Kidney (tissue), 14 donors: ENCODE data around the gene TERT. TPM values are rescaled to one million over a fixed set of nuclear protein-coding genes. Genes with fewer than 3 reads are reported as not detected.

Experiments
- DNase-seq, 5 donors: peaks; one replicate each; pipeline ENCODE4 v3.0.0-alpha.2; 2013 to 2020
- FAIRE-seq: peaks from 2 replicates; lab custom pipeline; 2012; peaks lifted over from hg19 to GRCh38; lab: Jason Lieb, UNC
- H3K27ac ChIP-seq, 2 donors: one replicate each; pipeline ENCODE4 v1.7.0; 2013; ENCODE audit warnings: low read depth in 2 of 2, low read length in 2 of 2, inconsistent platforms in 1 of 2
- H3K27me3 ChIP-seq: one replicate; pipeline ENCODE4 v1.7.1; 2013; ENCODE audit warnings: low read length, inconsistent platforms; ENCODE audit not compliant: control insufficient read depth, insufficient read depth
- H3K36me3 ChIP-seq, 3 donors: one replicate each; pipeline versions ENCODE4 v1.7.0 to v1.7.1; 2013; ENCODE audit warnings: low read length in 3 of 3, control low read depth in 1 of 3, inconsistent platforms in 1 of 3; ENCODE audit not compliant: insufficient read depth in 3 of 3, control insufficient read depth in 2 of 3
- H3K4me1 ChIP-seq, 3 donors: one replicate each; pipeline versions ENCODE4 v1.7.0 to v1.7.1; 2013; ENCODE audit warnings: low read length in 3 of 3, inconsistent platforms in 1 of 3, low read depth in 1 of 3; ENCODE audit not compliant: control insufficient read depth in 2 of 3, insufficient read depth in 2 of 3
- H3K4me3 ChIP-seq, 3 donors: one replicate each; pipeline versions ENCODE4 v1.7.0 to v1.8.1; 2013; ENCODE audit warnings: low read length in 3 of 3, control low read depth in 1 of 3, inconsistent platforms in 1 of 3
- H3K9ac ChIP-seq, 3 donors: one replicate each; pipeline versions ENCODE4 v1.7.0 to v1.7.1; 2013; ENCODE audit warnings: low read length in 3 of 3, control low read depth in 1 of 3, inconsistent platforms in 1 of 3
- H3K9me3 ChIP-seq, 3 donors: one replicate each; pipeline versions ENCODE4 v1.7.0 to v1.7.1; 2013; ENCODE audit warnings: low read length in 3 of 3, control low read depth in 1 of 3, inconsistent platforms in 1 of 3; ENCODE audit not compliant: control insufficient read depth in 2 of 3, insufficient read depth in 1 of 3
- CTCF ChIP-seq: IDR thresholded peaks from 3 replicates; pipeline ENCODE4 v1.5.1; 2012; ENCODE audit warnings: mild to moderate bottlenecking, moderate library complexity, borderline replicate concordance; ENCODE audit not compliant: insufficient read depth; ENCODE audit errors: extremely low read depth
- intact Hi-C: fragments of 100-400 bp; cut with DNase I; formaldehyde crosslinking; loops from one replicate; pipeline ENCODE4 v1.11.1; 2022
- polyA plus RNA-seq: library from polyadenylated mRNA; stranded (reverse); fragments of 350-450 nt; fragmentation: Illumina TruSeq; extraction: RNeasy Lipid Tissue Mini Kit (QIAGEN cat#74804); gene quantifications from one replicate; pipeline ENCODE4 v1.2.3, GENCODE V29; 2014; ENCODE audit warnings: low read depth, low replicate concordance; ENCODE audit not compliant: insufficient read depth
- total RNA-seq: library from RNA; stranded (reverse); fragmentation: NEBNext Ultra II Directional; extraction: Animal tissue kit (Norgen Biotek cat#: 25700); gene quantifications from one replicate; pipeline ENCODE4 v1.2.1, GENCODE V29; 2021
- donor health status: control.
- donor health status: control.
- donor health status: control.
- donor health status: control.
- donor health status: control.
- donor health status: DM: yes; HTN: yes; CAD: no.
- donor health status: Normal renal cell carcinoma (clear cell type).

TERT gene
- total and polyA plus RNA-seq, 2 donors from 2014 or later: 0.91 TPM; not detected in 1

DNA sequence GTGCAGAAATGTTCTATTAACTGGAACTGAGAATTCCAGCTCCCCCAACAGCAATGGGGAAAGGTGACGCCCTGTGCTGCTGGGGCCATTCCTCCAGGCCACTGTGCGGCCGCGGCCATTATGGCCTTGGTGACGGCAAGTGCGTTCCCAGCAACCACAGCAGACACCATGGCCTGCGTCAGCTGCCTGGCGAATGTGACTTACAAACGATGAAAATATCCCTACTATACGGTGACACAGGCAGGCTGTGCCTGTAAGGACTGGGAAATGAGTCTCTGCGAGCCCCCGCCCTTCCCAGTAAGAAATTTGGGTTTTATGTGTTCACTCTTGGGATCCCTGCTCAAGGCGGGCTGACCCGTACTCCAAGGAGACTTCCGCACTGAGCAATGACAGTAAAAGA is 29.4 kb upstream of the TERT start:
- H3K36me3 ChIP-seq: peaks cover 0 to 51% (median 30%) of the 10 kb centered on the region in 3 donors
- TF ChIP-seq CTCF: no peak

DNA sequence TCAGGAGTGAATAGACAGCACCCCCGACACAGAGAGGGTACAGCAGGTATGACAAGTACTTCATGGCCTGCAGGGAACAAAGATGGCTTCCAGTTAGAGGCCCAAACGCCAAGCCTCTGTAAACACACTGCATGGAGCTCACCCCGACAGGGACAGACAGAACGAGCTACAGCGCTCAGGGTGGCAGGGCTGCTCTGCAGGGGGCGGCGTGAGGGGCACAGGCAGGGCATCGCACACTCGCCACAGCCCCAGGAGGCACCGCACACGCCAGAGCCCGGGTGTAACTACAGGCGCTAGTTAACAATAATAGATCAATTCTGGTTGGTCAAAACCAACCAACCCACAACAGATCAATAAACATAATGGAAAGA is 28.9 kb upstream of the TERT start:
- H3K36me3 ChIP-seq: peaks cover 0 to 53% (median 31%) of the 10 kb centered on the region in 3 donors
- peak in 1 of 5 donors; percentile 38 for DNase-seq

More for the DNA sequence above, 29.4 kb upstream of the TERT start:
- FAIRE-seq: no peak
- Histone ChIP-seq H3K4me3 (no peak overlapping the region), H3K27me3 (no peaks in the 10 kb centered on the region), H3K27ac (no peak overlapping the region), H3K9ac (no peak overlapping the region), H3K9me3 (no peaks in the 10 kb centered on the region), H3K4me1 (no peaks in the 10 kb centered on the region)
- peak in 1 of 5 donors; percentile 26 for DNase-seq
- intact Hi-C loops: no loop called here

DNA sequence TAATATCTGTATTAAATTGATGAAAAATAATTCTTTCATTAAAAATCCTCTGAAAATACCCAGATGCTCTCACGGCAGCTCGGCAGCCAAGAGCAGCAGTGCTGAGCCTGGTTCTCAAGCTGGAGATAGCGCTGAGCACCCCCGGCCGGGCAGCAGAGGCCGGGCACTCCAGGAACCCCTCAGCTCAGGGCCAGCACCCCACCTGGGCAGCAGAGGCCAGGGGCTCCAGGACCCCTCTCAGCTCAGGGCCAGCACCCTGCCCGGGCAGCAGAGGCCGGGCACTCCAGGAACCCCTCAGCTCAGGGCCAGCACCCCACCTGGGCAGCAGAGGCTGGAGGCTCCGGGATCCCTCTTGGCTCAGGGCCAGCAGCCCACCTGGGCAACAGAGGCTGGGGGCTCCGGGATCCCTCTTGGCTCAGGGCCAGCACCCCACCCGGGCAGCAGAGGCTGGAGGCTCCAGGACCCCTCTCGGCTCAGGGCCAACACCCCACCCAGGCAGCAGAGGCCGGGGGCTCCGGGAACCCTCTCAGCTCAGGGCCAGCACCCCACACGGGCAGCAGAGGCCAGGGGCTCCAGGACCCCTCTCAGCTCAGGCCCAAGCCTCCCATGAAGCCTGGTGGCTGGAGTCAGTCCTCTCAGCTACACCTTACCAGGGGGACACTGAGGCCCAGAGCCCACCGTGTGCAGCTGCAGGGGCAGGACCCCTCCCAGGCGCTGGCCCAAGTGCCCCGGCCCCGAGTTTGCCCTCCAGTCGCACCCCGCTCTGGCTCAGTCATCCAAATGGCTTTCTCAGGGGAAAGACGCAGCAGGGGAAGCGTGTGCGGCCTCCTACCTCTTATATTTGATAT is 28.3 kb upstream of the TERT start:
- H3K27me3 ChIP-seq: no peaks in the 10 kb centered on the region
- no peak overlapping the region for H3K9ac ChIP-seq
- no peak for TF ChIP-seq CTCF
- peaks cover 0 to 58% (median 31%) of the 10 kb centered on the region in 3 donors for H3K36me3 ChIP-seq
- intact Hi-C loops: no loop called here
- DNase-seq (peak in 1 of 5 donors; percentile 68), FAIRE-seq (no peak)
- no peaks in the 10 kb centered on the region for H3K4me1 ChIP-seq
- no peak overlapping the region for H3K27ac ChIP-seq
- H3K9me3 ChIP-seq: no peaks in the 10 kb centered on the region
- H3K4me3 ChIP-seq: no peak overlapping the region

More for the DNA sequence above, 28.9 kb upstream of the TERT start:
- no peaks in the 10 kb centered on the region for H3K4me1 ChIP-seq
- no peaks in the 10 kb centered on the region for H3K9me3 ChIP-seq
- intact Hi-C loops: no loop called here
- H3K4me3 ChIP-seq: no peak overlapping the region
- H3K27me3 ChIP-seq: no peaks in the 10 kb centered on the region
- H3K27ac ChIP-seq: no peak overlapping the region
- no peak overlapping the region for H3K9ac ChIP-seq
- no peak for TF ChIP-seq CTCF
- no peak for FAIRE-seq
